ENCODE measurements around the gene ZFP62.

DNA sequence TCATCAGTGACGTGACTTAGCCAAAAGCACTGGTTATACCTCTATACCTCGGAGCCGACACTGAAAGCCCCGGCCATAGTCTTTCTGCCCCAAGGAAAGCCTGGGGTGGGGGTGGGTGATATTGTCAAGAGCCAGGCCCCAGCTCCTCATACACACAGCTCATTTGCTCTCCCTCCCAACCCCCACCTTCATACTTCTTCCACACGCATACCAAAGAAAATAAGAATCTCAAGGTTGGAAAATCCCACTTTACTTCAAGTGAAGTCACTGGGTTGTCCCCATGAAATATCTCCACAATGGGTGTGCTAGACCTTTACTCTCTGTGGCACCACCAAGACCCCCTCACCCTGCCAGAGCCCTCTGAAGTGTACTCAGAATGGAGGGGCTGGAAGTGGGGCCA is 31.4 kb downstream of the ZFP62 start:
- TF ChIP-seq POLR2A (IDR thresholded peaks at IDR 0.05; ENCODE audit: low read depth, low read length), result no peak
- no peak for TF ChIP-seq POLR2AphosphoS5 (IDR thresholded peaks at IDR 0.05; ENCODE audit: low read depth, low read length)
- no peak for TF ChIP-seq POU2F2 (IDR thresholded peaks at IDR 0.05; ENCODE audit: low read depth, low read length)
- TF ChIP-seq TAF1 (IDR thresholded peaks at IDR 0.05; ENCODE audit: low read depth, low read length), result no peak
- TF ChIP-seq PAX5 (IDR thresholded peaks at IDR 0.05; ENCODE audit: insufficient read depth, low read length, severe bottlenecking), result no peak

Data from GM12891 (cell line).